ENCODE results near the gene GLI3.

GLI3 gene

DNA sequence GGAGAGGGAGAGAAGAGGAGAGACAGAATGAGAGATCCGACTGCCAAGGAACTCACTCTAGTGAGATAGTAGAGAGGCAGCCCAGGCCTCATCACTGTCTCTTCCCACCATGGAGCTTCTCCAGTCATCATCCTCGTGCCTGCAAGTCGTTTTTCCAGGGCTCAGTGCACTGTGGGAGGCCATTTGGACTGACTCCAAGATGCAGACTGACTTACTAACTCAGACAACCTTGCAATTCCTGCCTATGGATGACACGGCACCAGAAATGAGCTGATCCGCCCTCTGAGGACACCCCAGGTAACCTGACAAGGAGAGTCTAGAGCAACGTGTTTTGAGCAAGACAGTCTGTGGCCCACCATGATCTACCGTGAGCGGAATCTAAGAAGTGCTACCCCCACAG is 154.9 kb downstream of the GLI3 start:
- DNase-seq (ENCODE audit: low read depth in 3 of 3) = no peak

DNA sequence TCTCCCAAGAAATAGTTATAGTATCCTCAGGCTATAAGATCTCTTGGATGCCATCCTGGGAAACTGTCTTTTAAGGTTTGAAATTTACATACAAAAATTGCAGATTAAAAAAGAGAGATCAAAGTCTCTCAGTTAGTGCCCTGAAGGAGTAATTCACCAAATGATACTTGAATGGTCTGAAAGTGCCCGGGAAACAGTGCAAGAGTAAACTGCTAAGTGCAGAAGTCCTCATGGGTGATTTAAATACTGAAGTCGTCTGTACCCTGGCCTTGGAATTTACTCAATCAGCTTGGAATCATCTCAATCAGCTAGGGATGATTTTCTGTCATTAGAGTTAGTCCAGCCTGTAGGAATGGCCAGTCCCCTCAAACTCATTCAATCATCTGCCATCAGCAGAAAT is 155.3 kb downstream of the GLI3 start:
- DNase-seq (ENCODE audit: low read depth in 3 of 3) = no peak

DNA sequence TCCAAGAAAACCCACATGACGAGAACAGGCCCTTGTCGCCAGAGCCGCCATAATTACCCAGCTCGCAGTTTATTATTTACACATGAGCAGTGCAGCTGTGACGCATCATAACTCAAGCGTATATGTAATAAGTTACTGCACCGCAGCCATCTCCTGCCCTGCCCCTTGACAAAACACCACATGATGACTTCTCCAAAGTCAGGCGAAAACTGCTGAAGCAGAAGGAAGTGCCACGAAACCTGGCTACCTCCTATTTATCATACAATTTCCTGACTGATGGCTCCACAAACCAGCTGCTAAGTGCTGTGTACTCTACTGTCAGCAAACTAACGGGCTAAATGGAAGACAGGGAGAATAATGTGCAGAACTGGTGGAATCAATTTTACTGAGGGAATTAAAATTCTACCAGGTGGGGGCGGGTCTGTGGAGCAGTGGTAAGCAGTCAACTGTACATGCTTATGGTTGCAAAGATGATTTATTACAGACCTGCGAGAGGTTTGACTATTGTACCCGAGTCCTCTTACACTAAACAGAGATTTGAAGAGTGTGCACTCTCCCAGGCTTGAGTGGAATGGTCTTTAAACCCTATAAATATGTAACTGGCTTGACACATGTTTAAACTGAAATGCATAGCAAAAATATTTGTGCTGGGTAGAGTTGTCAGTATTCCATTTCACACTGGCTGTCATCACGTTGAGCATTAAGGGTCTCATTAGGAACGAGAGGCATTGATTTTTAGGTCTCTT is 156.0 kb downstream of the GLI3 start:
- DNase-seq (ENCODE audit: low read depth in 3 of 3) = no peak

DNA sequence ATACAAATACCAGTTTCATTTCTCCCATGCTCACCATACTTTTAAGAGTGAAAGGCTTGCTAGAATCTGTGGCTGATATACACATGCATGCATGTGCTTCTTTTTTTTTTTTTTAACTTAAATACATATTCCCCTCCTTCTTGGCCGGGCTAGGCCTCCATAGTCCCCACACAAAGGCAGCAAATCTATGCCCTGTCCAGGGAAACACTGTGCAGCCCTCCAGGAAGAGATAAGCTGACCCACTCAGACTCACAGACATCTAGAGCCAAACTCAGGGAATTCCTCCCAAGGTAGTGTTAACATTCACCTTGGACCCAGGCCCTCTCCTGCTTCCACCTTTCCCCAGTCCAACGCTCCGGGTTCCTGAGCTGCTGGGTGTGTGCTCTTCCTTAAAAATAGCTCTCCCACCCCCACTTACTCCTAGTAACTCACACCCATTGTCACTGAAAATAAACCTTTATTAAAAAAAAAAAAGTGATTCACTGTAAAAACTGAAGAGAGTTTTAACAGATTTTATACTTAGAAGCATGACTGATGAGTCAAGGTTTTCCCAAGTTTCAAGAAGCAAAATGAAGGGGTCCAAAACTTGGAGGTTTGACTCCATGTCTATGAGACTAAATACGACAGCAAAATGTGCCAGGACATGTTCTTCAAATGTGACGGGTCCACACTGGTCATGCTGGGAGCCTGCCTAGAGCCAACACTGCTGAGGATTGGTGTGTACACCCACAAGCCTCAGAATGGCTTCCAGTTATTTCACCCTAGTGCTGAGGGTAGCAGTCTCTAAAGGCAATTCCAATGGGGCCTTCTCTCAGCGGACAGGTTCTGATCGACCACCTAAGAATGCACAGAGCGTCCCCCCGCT is 159.5 kb downstream of the GLI3 start:
- DNase-seq (ENCODE audit: low read depth in 3 of 3) = no peak

DNA sequence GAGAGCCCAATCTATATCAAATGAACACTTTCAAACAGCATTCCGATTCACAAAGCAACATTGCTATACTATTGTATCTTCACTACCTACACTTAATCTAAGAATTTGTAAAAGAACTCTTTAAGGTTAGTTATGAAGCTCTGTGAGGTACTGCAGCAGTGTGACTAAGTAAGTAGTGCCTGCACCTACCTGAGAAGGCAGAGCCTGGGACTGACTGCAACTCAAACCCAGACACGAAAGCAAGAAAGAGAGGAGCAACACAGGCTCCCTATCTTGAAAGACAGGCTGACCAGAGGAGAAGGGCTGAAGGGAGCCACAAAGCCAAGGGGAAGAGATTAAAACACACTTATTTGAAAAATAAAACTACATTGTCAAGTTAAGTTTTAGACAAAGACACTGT is 160.1 kb downstream of the GLI3 start:
- no peak for DNase-seq (ENCODE audit: low read depth in 3 of 3)

DNA sequence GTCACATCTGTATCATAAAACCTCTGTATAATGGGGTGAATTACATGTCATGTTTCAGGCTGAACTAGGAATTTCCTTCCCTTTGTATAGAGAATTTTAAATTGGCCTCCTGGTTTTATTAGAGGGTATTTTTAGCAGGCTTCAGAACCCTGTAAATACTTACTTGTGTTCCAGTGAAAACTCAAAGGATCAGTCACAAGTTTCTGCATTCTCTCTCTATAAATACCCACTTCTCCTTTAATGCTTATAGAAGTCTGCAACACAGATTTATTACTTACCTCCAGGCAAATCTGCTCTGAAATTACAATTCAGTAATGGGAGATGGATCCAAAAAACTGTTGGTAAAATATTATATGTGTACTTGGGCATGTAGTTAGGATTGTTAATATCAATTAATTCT is 161.6 kb downstream of the GLI3 start:
- no peak for DNase-seq (ENCODE audit: low read depth in 3 of 3)

DNA sequence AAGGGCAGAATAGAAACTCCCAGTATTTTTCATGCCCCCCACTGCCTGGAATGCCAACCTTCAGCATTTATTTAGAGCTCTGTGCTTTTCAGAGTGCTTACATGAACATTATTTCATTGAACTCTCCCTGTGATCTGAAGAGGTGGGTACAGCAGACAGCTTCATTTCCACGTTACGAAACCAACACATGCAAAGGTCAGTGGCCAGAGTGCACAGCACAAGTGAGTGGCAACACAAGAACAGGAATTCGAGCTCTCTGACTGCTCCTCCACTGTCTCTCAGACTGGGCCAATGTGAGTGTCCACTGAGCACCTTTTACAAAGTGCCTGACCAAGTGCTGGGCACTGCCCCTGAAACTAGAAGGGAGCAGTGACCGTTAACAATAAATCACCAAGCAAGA is 162.9 kb downstream of the GLI3 start:
- DNase-seq (ENCODE audit: low read depth in 3 of 3) = no peak

DNA sequence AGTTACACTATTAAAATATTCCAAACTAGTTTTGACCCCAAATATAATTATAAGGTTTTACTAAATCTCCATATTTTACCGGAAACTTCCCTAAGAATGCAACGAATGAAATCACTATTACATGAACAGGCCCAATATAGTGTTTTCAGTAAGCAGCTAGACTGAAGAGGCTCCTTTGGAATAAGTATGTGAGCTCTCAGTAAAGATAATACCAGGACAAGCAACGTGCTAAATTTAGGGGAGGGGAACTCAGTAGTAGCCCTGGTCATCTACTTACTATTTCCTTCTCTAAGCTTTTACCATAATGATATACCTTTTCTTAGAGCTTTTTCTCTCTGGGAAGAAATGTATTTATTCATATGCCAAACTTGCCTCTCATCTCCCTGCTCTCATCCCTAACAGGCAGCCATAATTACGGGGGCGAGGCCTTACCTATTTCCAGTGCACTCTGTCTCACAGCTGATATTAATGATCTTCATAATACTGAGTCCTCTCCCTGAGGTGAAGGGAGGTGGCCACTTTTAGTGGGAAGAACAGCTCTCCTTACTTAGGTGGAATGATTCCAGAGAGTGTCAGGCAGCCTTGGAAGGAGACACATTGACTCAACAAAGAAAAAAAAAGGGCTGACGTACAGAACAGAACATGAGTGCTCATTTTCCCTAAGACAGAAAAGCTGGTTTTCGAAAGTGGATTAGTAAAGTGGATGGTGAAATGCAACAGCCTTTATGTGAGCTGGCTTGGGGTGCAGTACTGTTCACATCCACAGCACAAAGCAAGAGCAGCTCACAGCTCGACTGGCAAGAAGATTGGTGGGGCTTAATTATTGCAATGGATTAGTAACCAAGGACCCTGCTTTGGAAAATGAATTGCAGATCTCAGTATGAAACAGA is 165.4 kb downstream of the GLI3 start:
- DNase-seq (ENCODE audit: low read depth in 3 of 3) = no peak

DNA sequence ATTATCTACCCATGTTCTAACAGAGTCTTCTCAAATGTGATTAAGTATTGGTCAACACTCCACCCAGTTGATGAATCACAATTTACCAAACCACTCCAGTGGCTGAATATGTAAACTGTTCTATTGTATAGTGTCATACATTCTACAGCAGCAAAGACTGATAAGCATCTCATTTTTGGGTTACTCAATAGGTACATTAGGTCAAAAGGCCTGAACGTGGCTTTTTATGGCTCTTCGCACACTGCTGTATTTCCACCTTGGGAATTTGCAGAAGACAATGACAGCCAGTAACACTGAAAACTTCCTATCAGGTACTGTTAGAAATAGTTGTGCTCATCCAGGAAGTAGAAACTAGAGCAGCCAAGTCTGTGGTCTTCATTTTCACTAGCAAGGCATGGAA is 166.9 kb downstream of the GLI3 start:
- DNase-seq (ENCODE audit: low read depth in 3 of 3) = no peak

DNA sequence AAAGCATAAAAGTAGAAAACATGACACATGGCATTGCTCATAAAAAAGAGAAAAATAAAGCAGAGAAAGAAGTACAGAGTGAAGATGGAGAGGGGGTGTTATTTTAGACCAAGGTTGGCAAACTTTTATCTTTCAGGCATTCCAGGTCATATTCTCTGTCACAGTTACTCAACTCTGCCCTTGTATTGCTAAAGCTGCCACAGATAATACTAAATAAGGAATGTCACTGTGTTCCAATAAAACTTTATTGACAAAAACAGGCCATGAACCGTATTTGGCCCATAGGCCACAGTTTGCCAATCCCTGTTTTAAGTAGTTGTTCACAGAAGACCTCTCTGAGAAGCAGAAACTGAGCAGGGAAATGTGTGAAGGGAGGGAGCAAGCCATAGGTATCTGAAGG is 167.4 kb downstream of the GLI3 start:
- no peak for DNase-seq (ENCODE audit: low read depth in 3 of 3)

DNA sequence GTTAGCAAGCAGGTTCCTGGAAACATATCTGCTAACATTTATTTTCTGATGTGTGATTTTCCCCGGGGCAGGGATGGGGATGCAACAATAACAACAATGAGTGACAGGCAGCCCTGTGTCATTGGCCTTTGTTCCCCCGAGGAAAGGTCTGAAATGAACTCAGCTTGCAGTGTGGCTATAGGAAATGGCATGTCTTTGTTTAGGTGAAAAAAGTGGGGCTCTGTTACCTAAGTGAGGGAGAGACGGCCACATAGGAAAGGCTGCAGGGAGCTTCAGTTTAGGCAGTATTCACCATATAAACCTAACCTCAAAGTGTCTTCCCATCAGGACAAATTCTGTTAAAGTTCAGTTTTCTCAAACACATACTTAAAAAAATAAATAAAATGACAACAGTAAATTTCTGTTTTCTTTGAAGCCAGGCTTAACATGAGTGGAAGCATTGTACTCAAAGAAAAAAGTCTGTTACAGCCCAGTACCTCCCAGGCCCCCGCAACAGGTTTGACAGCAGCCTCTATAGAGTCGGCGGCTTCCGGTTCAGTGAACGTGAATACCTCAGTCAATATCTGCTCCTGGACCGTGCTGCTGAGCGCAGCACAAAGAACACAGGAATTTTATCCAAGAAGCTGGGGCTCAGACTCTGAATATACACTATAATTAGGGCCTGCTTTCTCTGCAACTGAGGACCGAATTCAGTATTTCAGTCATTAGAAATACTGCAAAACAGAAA is 168.3 kb downstream of the GLI3 start:
- DNase-seq (ENCODE audit: low read depth in 3 of 3) = no peak

DNA sequence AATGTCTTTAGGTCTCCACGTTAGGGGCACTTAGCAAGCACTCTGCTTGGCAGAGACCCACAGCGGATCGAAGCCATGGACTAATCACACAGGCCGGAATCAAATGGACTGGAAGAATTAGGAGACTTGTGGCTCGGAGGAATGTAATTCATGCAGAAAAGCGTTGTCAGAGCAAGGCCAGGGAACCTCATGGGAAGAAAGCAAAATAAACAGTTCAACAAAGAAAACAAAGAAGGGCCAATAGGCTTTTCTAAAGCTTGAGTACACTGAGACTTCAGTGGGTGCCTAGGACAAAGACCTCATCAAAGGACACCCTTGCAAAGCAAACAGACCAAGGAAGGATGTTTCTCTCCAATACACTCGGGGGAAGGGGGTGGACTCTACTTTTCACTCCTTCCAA is 171.1 kb downstream of the GLI3 start:
- no peak for DNase-seq (ENCODE audit: low read depth in 3 of 3)

DNA sequence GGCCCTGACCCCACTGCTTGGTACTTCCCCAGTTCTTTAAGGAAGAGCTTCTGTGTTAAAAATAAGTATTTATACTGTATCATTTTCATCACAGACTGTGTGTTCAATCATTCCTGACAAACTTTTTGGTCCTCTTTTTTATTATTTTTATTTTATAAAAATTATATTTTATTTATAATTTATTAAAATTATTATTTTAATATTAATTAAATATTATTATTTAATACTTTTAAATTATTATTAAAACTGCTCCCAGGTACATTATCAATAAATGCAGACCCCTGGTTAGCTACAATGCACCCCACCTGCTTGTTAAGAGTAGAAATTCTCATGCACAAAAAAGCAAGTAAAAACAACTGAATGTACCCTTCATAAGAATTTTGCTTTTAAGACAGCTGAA is 172.0 kb downstream of the GLI3 start:
- DNase-seq (ENCODE audit: low read depth in 3 of 3) = no peak

DNA sequence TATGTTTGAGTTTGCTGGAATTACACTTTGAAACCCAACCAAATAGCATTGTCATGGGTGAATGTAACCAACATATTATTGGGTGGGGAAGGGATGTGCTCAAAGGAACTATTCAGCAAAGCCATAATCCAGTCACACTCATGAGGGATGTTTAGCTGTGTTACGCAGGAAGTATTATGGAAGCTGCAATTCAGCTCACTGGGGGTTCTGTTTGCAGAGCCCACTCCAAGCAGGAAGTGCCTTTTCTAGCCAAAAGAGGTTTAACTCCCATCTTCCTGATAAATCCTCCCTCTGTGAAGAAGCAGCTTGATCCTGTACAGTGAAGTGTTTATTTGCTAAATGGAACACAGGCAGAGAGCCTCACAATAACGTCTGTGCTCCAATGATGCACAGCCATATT is 172.5 kb downstream of the GLI3 start:
- no peak for DNase-seq (ENCODE audit: low read depth in 3 of 3)

DNA sequence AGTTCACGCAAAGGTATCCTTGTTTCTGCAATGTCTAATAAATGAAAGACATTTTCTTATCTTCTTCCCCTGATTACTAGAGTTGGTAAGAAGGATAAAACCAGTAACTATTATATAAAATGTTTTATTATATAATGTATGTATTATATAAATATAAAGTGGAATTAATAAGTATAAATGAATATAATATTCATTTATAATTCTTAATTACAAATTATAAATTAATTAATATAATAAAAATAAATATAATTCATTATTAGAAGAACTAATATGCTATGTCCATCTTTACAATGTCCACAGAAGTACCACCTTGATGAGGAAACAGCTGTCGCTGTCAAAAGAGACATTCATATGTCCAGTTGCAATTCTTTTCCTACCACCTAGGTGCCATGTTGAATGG is 177.7 kb downstream of the GLI3 start:
- DNase-seq (ENCODE audit: low read depth in 3 of 3) = no peak

DNA sequence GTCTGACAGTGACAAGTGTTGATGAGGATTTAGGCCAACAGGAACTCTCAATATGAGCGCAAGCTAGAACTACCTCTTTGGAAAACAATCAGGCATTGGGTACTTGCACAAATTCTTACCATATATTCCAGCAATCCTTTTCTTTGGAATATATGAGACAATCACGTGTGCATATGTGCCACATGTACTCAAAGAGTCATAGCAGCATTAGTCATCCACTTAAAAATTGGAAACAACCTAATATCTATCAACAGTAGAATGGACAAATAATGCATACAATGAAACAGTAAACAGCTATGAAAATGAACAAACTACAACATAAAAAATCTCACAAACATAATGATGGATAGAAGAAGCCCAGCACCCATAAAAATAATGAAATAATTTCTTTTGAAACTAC is 179.7 kb downstream of the GLI3 start:
- no peak for DNase-seq (ENCODE audit: low read depth in 3 of 3)

DNA sequence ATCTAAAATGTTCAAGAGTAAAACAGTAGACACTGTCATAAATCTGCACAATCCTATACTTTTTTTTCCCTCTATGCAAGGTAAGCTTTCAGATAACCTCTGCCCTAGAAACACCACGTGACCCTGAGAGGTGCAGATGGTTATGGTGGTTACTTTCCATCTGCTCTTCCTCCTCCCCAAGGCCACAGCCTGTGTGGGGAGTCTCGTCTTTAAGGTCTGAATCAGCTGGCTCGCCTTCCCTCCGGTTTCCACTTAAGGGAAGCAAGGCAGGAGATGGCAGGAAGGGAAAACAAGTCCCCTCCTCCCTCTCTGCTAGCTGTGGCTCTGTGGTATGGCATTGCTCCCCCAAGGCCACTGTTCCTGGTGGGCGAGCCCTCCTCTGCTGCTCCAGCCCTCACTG is 181.8 kb downstream of the GLI3 start:
- DNase-seq (ENCODE audit: low read depth in 3 of 3) = no peak

DNA sequence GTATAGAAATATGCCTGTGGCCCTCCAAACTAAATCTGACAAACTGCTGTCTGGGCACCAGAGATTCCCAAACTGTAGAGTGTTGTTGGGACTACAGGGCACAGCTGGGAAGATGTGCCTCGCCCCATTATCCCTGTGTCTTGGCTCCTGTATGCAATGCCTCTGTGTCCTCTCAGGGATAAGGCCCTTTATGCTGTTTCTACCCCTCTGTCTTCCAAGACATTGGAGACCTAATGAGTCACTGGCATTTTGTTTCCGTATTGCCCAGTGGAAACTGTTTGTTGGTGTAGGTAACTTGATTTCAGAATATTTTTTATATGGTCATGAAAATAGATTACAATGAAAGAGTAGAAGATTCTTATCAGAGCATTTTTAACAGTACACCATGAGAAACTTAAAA is 183.2 kb downstream of the GLI3 start:
- DNase-seq (ENCODE audit: low read depth in 3 of 3) = no peak

DNA sequence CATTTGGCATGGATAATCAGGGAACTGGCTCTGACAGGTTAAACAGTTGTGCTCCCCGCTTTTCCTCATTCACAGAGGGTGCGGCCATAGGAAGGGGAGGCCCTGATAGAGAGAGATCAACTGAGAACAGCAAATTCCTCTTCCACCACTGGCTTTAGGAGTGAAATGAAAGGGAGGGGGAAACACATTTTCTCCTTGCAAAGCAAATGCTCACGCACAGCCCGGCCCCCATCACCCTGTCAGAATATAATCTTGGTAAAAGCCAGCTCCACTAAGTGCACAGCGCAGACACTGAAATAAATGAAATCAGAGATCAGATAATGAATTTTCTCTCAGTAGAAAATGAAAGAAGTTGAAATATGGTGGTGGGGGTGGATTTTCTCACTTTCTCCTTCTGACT is 187.2 kb downstream of the GLI3 start:
- DNase-seq (ENCODE audit: low read depth in 3 of 3) = no peak

DNA sequence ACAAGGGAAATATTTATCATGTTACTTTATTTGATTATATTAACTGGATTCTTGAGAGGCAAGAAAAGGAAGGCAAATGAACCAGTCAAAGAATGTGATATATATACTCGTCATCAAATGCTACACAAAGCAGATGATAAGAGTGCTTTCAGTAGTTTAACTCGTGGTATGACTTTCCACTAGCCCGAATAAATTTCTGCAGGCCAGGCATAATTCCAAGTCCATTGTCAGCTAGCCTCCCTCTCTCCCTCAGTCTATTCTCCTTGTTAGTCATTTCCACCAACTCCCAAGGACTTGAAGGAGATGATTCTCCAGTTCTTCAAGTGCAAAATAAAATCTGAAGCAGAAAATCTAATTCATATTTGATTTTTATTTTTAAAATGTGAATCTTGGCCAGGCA is 190.5 kb downstream of the GLI3 start:
- no peak for DNase-seq (ENCODE audit: low read depth in 3 of 3)

DNA sequence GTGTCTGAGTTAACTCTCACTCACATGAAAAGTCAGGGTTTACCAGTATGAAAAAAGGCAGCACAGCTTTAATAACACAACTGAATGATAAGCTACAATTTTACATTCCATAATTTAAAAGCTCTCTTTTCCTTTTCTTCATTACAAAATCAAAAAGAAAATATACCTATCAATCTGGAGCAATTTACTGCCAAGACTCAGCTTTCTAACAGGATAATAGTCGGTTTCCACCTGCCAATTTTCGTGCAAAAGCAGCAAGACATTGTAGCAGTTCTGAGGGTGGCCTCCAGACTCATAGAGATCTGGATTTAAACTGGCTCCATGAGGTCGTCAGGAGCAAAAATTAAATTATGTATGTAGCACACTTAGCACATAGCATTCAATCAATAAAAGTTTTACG is 191.0 kb downstream of the GLI3 start:
- DNase-seq (ENCODE audit: low read depth in 3 of 3) = no peak

DNA sequence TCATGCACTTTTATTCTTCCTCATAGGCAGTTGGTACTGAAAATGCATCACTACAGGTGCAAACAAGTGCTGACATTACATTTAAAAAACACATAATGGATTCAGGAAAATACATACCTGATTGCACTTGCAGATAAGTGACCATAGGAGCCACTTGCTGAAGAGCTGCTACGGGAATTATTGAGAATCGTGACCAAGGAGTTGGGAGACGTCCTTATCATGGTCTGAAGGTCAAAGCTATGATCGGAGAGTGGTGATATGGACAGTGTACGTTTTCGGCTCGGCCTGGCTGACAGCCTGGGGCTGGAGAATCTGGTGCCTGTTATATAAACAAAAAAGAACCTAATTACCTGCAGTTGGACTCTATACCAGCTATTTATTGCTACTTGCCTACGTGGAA is 197.1 kb downstream of the GLI3 start:
- DNase-seq (ENCODE audit: low read depth in 3 of 3) = no peak
